RKO (cell line): ENCODE results near the gene EFNB1.

Source experiments
- DNase-seq: peaks from one replicate; pipeline ENCODE4 v3.0.0-alpha.2; 2016; ENCODE audit warnings: low spot score

The EFNB1 gene

DNA sequence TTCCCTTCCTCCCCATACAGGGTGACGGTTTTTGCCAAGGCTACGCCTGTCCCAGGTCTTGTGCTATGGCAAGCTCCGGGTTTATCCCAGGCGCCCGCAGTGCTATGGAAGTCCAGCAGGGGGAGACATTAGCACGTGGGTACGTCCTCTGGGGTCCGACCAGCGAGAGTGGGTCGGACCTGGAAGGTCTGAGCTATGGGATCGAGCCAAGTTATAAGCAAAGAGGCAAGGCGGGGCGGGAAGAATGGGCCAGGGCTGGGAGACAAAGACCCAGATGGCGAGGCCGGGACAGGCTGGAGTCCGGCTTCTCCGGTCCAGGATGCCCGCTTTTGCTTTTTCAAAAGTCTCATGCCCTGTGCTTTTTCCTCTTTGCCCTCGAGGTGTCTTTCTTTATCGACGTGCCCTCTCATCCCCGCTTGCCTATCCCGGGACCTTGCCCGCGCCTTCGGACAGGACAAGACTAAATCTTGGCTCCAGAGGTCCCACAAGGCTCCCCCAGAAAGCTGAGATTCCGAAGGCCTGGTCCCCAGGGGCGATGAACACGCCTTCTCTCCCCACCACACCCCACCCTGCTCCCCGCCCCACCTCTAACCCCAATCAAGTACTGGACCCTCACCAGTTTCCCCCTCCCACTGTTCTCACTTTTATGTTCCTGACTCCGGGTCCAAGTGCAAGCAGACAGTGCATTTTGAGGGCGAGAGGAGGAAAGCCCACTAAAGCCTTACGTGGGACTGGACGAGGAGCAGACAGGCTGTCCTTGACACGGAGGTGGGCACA is 785 bp upstream of the EFNB1 start:
- DNase-seq, result peak; percentile 74

DNA sequence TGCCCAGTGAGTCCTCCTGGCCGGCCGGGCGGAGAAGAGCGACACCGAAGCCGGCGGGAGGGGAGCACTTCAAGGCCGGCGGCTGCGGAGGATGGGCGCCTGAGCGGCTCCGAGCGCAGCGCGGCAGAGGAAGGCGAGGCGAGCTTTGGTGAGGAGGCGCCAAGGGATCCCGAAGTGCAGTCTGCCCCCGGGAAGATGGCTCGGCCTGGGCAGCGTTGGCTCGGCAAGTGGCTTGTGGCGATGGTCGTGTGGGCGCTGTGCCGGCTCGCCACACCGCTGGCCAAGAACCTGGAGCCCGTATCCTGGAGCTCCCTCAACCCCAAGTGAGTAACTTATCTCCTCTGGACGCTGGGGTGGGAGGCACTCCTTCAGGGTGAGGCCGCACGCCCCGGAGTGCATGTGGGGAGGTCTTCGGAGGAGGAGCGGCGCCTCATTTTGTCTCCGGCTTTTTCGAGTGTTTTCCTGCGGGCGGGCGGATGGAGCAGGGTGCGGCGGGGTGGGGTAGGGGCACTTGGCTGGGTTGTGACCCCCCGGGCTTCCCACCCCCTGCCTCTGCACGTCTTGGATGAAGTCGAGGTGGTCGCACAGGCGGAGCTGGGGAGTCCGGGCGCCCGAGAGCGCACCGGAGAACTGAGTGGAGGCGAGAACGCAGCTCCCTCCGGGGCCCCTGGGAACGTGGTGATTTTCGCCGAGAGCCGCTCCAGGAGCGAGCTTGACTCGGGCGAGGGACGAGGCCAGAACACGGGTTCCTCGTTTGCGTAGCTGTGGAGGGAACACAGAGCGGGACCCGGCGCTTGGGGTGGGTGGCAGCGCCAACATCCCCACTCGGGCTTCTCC is 979 bp downstream of the EFNB1 start:
- DNase-seq, result no peak

DNA sequence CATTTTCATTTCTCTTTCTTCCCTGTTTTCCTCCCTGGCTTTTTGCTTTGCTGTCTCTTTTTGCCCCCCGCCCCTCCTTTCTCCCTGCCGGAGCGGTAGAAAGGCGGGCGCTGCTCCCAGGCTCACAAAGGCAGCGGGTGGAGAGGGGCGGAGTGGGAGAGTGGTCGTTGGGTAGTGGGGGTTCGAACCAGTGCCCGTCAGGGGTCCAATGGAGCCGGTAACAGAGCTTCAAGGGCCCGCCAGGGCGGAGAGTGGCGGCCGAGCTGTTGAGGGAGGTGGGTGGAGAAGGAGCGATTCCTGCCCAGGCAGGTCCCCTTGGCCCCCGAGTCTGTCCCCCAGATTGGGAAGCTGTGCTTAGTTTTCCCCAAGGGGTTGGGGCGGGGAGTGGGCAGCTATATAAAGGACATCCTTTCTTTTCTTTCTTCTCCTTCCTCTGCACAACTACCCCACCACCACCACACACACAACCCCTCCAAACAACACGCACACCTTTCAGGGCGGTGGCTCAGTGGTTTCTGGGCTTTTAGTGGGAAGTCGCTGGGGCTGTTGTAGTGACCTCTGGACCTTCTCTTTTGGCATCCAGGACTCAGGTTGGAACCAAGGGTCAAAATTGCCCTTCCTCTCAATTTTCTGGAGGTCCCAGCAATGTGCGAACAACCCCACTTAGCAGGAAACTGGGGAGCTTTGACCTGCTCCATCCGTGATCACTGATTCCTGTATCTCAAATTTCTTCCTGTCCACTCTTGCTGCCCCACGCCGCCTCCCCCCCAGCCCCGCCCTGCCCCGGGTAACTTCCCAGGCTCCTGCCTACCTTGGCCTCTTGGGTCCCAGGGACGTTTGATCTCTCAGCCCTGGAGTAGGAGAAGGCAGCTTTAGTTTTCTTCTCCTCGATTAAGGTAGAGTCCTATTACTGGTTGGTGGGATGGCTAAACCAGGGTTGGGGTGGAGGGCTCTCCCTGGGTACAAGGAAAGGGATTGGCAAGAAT is 1.9 kb downstream of the EFNB1 start:
- no peak for DNase-seq

DNA sequence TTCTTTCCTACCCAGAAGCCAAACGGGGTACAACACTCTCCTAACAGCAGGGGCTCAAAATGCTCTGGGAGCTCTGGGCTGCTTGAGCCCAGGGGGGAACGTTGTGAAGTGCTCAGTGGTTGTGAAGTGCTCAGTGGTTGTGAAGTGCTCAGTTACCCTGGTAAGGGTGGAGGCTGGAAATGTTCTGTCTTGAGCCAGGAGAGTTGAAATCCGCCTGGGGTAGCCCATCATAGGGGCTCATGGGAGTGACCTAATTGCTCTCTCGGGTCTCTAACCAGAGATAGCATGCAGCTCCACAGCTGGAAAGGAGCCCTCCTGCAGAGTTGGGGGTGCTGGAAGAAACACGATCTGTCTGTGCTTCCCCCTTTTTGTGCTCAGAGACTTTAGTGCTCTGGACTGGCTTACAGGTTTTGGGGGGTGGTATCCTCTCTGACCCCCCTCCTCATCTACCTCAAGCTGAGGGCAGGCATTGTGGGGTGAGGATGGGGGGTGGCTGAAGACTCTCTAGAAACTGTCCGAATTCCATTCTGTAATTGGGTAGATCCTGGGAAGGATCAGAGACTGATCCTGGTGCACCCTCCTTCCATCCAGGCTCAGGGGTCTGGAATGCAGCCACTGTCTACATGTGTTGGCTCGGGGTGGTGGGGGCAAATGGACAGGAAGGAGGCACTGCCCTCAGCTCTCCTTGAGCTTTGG is 2.7 kb downstream of the EFNB1 start:
- DNase-seq, result no peak

DNA sequence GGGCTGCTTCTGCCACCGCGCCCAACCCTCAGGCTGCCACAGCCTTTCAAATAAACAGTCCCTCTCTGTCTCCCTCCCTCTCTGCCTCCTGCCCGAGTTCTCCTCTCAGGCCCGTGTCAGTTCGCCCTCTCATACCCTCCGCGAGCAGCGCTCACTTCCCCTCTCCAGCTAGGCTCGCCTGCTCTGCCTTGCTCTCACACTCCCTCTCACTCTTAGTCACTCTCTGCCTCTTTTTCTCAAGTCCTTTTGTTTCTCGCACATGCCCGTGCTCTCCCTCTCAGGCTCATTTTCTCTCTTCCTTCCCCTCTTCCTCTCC is 3.2 kb downstream of the EFNB1 start:
- peak; percentile 71 for DNase-seq

DNA sequence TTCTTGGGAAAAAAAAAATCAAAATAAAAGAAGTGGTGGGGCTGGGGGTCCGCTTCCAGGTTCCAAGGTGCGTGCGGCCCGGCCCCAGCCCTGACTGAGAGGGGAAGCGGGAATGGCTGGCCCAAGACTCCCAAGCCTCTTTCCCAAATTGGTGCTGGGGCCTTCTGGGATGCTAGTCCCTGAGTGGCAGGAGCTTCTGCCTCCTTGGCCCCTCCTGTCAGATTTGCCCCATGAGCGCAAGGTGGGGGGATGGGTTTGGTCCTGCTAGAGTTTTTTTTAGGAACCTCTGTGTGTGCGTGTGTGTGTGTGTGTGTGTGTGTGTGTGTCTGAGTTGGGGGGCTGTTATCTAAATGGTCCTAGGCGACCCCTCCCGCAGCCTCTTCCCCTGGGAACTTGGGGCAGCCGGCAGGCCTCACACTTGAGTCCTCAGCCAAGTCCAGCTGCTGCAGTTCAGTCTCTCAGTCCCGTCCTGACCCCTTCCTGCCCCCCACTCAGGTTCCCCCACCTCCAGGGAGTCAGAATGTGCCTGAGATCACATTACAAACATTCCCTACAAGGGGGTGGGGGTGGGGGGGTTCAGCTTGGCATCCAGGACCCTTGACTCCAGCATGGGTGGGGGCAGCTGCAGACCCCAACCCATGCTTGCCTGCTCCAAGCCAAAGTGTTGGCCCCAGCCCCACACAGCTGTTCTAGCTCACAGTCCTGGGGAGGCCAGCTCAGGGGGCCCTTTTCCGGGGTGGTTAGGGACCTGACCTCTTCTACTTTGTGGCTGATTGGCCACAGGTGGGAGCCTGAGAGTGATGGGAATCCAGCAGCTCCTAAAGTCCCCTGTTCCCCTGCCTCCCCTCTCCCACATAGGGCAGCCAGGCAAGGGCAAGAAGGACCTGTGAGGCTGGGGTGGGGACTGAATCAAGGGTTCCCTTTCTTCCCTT is 4.0 kb downstream of the EFNB1 start:
- no peak for DNase-seq

DNA sequence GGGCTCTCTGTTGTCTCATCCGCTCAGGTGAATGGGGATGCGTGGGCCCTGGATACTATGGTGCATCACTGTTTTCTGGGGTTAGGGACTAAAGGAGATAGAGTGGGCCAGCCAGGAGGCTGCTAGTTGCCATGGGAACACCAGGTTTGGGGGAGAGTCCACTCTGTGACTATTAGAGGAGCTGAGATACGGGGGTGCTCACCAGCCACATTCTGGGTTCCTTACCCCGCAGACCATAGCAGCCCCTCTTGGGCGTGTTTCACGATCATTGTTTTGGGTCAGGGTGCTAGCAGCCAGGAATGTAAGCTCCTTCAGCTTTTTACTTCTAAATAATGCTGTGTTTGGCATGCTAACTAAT is 4.6 kb downstream of the EFNB1 start:
- DNase-seq, result no peak

DNA sequence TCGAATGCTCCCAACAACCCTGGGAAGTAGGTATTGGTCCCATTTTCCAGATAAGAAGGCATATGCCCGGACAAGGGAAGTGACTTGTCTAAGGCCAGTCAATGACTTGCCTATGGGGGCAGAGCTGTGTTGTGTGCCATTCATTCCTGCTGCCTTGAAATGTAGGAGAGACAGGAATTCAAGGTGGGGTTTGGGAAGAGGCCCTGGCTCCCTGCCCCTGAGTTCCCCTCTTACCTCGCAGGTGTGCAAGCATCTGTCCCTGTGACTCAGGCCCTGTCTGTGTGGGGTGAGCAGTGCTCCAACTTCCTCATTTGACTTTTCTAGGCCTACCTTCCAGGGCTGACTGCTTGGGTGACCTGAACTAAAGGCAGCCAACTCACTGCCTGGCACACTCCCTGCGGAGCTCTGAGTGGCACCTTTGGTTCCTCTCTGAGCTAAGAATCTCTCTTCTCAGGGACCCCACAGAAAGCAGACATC is 5.1 kb downstream of the EFNB1 start:
- no peak for DNase-seq

DNA sequence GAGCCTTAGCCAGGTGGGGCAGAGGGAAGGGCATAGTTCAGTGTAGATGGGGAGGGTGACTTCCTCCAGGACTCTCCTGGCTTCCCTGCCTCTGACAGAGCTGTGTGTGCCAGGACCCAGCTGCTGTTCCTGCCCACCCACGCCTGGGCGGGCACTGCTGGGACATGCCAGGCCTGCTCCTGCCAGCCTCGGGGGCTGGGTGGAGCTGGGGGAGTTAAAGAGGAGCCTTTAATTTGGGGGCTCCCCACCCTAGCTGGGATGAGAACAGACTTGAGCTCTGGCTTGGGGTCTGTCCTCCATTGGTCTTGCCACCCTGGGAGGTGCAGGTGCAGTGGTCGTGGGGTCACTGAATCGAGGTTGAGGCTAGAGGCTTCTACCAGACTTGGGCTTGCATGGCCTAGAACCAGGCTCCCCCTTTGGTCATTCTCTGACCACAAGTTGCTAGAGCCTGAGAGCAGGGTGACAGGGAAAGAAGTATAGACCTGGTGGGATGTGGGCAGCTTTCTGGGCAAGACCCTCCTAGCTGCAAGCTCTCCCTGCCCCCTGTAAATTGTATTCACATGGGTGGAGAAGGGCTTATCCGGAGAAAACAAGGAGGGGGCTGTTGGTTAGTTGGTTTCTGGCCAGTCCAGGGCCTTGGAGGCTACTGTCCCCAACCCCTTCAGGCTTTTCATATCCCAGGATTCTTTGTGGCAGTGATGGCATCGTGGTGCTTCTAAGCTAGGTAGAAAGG is 5.7 kb downstream of the EFNB1 start:
- no peak for DNase-seq

DNA sequence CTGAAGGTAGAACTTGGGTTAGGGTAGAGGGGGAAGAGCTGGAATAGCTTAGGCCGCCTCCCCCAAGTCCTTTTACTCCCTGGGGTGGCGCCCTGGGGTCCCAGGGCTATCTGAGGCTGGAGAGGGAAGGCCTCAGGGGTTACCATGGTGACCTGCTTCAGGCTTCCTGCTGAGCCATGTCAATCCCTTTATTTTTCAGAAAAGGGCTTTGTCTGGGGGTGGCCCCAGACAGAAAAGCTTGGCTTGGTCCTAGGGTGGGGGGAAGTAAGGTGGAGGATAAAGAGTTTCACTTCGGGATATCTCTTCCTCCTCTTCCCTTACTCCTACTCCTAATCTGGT is 6.3 kb downstream of the EFNB1 start:
- no peak for DNase-seq

DNA sequence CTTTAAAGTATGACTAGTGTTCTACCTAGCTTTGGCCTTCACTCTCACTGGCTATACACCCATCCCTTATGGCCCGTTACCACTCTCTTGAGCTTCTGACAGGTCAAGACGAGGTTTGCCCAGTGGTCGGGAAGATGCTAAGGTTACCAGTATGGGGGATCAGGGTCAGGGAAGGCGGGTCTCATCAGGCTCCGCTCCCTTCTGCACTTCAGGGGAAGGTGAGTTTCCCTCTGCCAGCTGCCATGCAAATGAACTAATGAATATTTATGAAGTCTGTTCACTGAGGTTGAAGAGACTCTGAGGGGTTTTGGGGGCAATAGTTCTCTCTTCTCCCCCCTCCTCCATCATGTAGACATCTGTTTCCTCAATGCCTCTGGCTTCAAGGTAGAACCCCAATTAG is 6.6 kb downstream of the EFNB1 start:
- DNase-seq, result no peak

DNA sequence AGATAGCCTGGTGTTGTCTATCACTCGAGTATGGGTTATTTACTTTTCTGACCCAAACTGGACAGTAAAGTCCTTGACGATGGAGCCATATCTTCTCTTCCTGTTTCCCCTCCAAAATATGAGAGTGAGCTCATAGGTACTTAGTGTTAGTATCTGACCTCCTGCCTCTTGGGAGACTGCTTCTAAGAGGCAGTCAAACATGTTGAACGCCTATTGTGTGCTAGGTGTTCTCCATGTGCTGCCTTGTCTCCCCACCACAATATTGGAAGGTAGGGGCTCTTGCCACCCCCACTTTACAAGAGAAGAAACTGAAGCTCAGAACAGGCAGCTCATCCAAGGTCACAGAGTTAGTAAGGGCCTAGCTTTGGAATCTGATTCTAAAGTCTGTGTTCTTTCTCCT is 8.3 kb downstream of the EFNB1 start:
- DNase-seq, result no peak

DNA sequence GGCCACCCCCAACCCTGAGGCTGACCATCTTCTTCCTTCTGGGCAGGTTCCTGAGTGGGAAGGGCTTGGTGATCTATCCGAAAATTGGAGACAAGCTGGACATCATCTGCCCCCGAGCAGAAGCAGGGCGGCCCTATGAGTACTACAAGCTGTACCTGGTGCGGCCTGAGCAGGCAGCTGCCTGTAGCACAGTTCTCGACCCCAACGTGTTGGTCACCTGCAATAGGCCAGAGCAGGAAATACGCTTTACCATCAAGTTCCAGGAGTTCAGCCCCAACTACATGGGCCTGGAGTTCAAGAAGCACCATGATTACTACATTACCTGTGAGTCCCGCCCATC is 9.7 kb downstream of the EFNB1 start:
- DNase-seq, result no peak

DNA sequence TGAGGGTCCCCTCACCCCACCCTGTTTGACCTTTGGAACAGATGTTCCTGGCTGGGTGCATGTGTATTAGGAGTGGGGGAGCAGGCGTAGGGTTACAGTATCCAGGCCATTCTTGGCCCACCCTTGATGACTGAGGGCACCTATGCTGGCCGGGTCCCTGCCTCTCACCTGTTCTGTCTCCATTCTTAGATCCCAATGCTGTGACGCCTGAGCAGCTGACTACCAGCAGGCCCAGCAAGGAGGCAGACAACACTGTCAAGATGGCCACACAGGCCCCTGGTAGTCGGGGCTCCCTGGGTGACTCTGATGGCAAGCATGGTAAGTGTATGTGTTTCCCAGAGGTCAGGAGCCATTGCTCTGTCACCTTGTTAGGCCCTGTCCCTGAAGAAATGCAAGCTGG is 10.9 kb downstream of the EFNB1 start:
- DNase-seq, result no peak

DNA sequence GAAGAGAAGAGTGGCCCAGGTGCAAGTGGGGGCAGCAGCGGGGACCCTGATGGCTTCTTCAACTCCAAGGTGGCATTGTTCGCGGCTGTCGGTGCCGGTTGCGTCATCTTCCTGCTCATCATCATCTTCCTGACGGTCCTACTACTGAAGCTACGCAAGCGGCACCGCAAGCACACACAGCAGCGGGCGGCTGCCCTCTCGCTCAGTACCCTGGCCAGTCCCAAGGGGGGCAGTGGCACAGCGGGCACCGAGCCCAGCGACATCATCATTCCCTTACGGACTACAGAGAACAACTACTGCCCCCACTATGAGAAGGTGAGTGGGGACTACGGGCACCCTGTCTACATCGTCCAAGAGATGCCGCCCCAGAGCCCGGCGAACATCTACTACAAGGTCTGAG is 11.4 kb downstream of the EFNB1 start:
- no peak for DNase-seq

DNA sequence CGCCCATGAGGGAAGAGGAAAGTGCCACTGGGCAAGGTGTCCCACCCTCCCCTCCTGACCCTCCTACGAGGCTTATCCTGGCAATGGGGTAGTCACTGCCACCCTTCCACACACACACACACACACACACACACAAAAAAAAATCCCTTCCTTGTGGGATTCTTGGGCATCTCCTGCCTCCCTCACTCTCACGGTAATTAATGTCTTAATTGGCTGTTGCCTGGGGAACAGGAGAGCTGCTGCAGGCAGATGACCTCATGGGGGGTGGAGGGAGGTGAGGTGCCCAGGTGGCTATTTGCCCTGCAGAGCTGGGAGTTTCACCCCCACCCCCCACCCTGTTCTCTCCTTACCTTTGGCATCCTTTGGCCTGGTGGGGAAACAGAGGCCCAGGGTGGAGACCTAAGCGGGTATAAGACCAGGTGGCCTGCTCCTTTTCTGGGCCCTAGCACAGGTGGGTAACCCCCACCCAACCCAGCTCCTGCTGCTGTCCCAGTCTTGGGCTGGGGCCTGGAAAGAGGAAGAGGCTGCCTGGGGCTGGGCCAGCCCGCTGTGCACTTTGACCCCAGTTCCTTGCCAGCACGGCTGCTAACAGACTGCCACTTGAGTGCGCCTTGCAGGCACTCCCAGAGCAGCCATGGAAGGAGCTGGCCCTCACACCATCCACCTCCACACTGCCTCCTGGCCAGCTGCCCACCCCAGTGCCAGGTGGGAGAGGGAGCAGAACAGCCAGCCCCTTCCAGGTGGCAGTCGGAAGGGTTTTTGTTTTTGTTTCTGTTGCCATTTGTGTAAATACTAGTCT is 12.6 kb downstream of the EFNB1 start:
- DNase-seq, result no peak

DNA sequence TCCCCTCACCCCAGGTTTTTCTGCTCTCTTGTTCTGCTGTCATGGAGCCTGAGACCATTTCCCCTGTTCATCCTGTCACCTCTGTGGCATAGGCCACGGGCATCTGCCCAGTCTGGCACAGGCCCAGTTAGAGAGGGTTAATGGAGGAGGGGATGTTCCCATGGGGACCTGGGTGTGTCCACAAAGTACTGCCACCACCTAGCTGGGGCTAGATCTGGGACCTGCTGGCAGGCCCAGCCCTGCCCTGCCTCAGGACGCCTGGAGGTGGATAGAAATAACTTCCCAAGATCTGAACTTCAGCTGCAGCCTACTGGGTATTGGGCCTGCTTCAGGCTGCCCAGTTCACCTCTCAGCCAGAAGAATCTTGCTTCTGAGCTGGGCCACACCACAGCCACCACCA is 13.5 kb downstream of the EFNB1 start:
- DNase-seq, result no peak

DNA sequence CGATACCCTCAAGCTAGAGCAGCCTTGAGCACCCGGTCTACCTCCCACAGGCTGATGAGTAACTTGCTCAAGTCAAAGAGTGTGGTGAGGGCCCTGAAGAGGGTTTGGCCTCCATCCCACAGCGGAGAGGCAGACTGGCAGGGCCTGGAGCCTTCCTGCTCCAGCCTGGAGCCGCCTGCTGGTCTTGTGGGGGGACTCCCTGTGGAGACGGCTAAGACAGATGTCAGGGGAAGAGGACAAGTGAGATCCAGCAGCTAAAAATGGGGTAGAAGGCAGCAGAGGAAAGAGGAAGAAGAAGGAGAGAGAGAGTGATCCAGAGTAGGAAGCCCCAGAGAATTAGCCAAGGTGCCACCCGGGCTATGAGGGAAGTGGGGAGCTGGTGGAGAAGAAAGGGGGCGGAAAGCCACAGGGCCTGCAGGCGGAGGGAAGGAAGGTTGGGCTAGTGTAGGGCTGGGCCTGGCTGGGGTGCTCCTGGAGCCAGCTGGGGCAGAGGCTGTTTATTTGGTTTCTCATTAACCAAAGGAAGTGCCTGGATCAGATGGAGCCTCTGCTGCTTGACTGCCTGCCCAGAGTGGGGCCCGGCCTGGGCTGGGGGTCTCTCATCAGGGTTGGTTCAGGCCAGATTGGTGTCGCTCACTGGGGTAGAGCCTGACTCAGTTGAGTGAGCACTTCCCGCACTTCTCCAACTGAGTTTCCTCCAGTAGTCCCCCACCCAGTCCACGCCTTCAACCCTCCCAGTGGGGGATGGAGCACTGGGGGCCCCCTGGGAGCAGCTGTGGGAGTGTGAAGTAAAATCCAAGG is 14.2 kb downstream of the EFNB1 start:
- no peak for DNase-seq

DNA sequence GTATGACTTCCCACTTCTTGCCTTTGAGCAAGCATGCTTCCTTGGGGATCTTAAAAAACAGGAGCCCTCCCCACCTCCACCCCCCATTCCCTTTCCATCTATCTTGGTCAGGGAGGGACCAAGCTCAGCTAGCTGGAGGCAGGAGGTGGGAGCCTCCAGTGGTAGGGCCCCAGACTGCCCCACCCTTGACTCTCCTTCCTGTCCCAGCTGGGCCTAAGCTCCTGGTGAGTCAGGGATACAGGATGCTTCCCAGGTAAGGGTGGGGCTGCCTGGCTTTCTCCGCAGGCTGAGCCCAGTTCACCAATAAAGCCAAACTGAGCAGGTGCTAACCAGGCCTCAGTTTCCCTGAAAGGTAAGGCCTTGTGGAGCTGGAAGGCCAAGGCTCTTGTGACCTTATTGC is 15.2 kb downstream of the EFNB1 start:
- DNase-seq, result no peak
